OCI-LY7 (cell line): ENCODE data around the gene SRSF2. TPM values are rescaled to one million over a fixed set of nuclear protein-coding genes. Genes with fewer than 3 reads are reported as not detected.

Experiments used
- BruUV-seq: library from RNA; stranded (reverse); fragments of 400-500 nt; replicated peaks from 2 replicates; lab custom pipeline; 2021; lab: Mats Ljungman, UMichigan
- CTCF ChIA-PET: fragments of 300-600 bp; sonication (Branson Sonifier 250); formaldehyde crosslinking; loops from one replicate; lab custom pipeline; 2022; ENCODE audit warnings: antibody characterized with exemption; ENCODE audit not compliant: unreplicated experiment; lab: Charles Lee
- POLR2A ChIA-PET: fragments of 300-600 bp; sonication (Branson Sonifier 250); formaldehyde crosslinking; loops from one replicate; lab custom pipeline; 2022; ENCODE audit warnings: antibody characterized with exemption; lab: Charles Lee
- DNase-seq: peaks from one replicate; pipeline ENCODE4 v3.0.0-alpha.2; 2015; ENCODE audit warnings: low spot score
- H2AFZ ChIP-seq: fragments of 200-600 bp; sonication (generic), shearing (Covaris generic); 2 replicates; pipeline ENCODE4 v1.6.1; 2014; ENCODE audit warnings: mild to moderate bottlenecking, antibody characterized with exemption, low read length, moderate library complexity
- H3K27ac ChIP-seq: fragments of 200-600 bp; sonication (generic); 2 replicates; pipeline ENCODE4 v1.5.1; 2014; ENCODE audit warnings: mixed run types, low read depth, mild to moderate bottlenecking, moderate library complexity, low read length, inconsistent platforms; ENCODE audit not compliant: poor library complexity, severe bottlenecking
- H3K36me3 ChIP-seq: fragments of 200-600 bp; sonication (generic); 2 replicates; pipeline ENCODE4 v1.6.1; 2014; ENCODE audit warnings: mild to moderate bottlenecking, antibody characterized with exemption, low read length, moderate library complexity, mixed read lengths; ENCODE audit not compliant: insufficient read depth
- H3K4me1 ChIP-seq: fragments of 200-600 bp; sonication (generic); 2 replicates; pipeline ENCODE4 v1.5.1; 2014; ENCODE audit warnings: mild to moderate bottlenecking, low read length; ENCODE audit not compliant: insufficient read depth, poor library complexity, severe bottlenecking
- H3K4me2 ChIP-seq: fragments of 200-600 bp; sonication (generic); 2 replicates; pipeline ENCODE4 v1.6.1; 2014; ENCODE audit warnings: mild to moderate bottlenecking, low read length
- H3K4me3 ChIP-seq: fragments of 200-600 bp; sonication (generic); 2 replicates; pipeline ENCODE4 v1.5.1; 2014; ENCODE audit warnings: mild to moderate bottlenecking, low read depth, low read length; ENCODE audit not compliant: poor library complexity, severe bottlenecking
- H3K79me2 ChIP-seq: fragments of 200-600 bp; sonication (generic); 2 replicates; pipeline ENCODE4 v1.6.1; 2016; ENCODE audit warnings: low read depth, mild to moderate bottlenecking, low read length, moderate library complexity, mixed read lengths; ENCODE audit not compliant: insufficient read depth
- H3K9me2 ChIP-seq: fragments of 200-600 bp; sonication (generic); 2 replicates; pipeline ENCODE4 v1.6.1; 2016; ENCODE audit warnings: mild to moderate bottlenecking, low read length, mixed read lengths; ENCODE audit not compliant: insufficient read depth
- H3K9me3 ChIP-seq: fragments of 200-600 bp; sonication (generic); 2 replicates; pipeline ENCODE4 v1.6.1; 2014; ENCODE audit warnings: mild to moderate bottlenecking, mixed run types, low read length, mixed read lengths
- H4K20me1 ChIP-seq: fragments of 200-600 bp; sonication (generic); 2 replicates; pipeline ENCODE4 v1.6.1; 2014; ENCODE audit warnings: mild to moderate bottlenecking, antibody characterized with exemption, low read length, moderate library complexity, mixed read lengths; ENCODE audit not compliant: insufficient read depth
- CTCF ChIP-seq: fragments of 200-600 bp; sonication (generic); conservative IDR thresholded peaks from 2 replicates; pipeline ENCODE4 v1.5.1; 2014; ENCODE audit warnings: mild to moderate bottlenecking, antibody characterized with exemption, low read length, moderate library complexity, mixed read lengths
- EZH2phosphoT487 ChIP-seq: fragments of 200-600 bp; sonication (generic); IDR thresholded peaks from 2 replicates; pipeline ENCODE4 v1.6.1; 2018; ENCODE audit warnings: low read depth, borderline replicate concordance, mild to moderate bottlenecking, mixed run types, antibody characterized with exemption, low read length, moderate library complexity, mixed read lengths
- intact Hi-C: fragments of 100-400 bp; cut with micrococcal nuclease; formaldehyde crosslinking; loops from one replicate; pipeline ENCODE4 v1.10.0; 2022; ENCODE audit not compliant: unreplicated experiment
- total RNA-seq, 2 experiments: library from RNA; depleted of rRNA in 1 of 2; stranded (reverse); fragments of >200 nt in 1 of 2; shearing (Covaris generic) in 1 of 2; gene quantifications; 2 replicates each; pipeline ENCODE4 v1.2.3, GENCODE V29; 2014 to 2022

SRSF2 gene
- total RNA-seq, 2 experiments from 2014 or later = 619 to 2,207 TPM

GRCh38 chr17:76695059-76695831 is 41.9 kb downstream of the SRSF2 start:
- Histone ChIP-seq H3K36me3 (no peaks in the 10 kb centered on the region), H3K27ac (no peak overlapping the region), H3K4me2 (no peak overlapping the region), H4K20me1 (no peaks in the 10 kb centered on the region), H3K4me3 (no peak overlapping the region), H3K79me2 (no peaks in the 10 kb centered on the region), H3K4me1 (peaks cover 14% of the 10 kb centered on the region), H3K9me2 (no peaks in the 10 kb centered on the region), H2AFZ (no peak overlapping the region), H3K9me3 (no peaks in the 10 kb centered on the region)
- POLR2A ChIA-PET = interaction anchor here (0.7 to 1.1 kb wide), 2 partner anchors 19 to 37 kb away, joined by 3 read pairs; no protein-coding TSS in a partner anchor
- DNase-seq = no peak
- BruUV-seq = no TSS peak
- TF ChIP-seq EZH2phosphoT487 (no peak), CTCF (no peak)
- CTCF ChIA-PET = no interaction called here
- intact Hi-C loops = no loop called here

DNA sequence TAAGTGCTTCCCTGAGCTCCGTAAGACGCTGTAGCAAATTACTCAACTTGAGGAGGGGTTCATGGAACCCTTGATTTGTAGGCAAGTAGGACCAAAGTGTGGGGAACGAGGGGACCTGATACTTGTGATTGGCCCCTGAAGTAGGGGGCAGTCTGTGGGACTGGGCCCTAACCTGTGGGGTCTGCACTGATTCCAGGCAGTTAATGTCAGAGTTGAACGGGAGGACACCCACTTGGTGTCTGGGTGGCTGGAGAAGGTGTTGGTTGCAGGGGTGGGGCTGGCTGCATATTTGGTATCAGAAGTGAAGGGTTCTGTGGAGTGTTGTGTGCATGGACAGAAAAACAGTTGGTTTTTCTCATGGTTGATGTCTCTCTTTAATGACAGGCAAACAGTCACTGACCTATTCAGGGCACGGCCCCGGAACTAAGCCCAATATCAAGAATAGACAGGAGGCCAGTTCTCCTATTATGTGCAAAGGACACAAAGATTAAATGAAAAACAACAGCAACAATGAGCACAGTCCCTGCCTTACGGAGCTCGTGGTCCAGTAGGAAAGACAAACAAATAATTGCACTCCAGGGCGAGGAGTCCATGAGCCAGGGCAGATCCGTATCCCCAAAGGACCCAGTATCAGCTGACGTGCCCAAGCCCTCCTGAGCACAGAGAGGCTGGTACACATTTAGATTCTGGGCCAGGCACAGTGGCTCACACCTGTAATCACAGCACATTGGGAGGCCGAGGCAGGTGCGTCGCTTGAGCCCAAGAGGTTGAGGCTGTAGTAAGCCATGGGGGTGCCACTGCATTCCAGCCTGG is 45.5 kb downstream of the SRSF2 start:
- Histone ChIP-seq H3K79me2 (no peaks in the 10 kb centered on the region), H3K9me3 (no peaks in the 10 kb centered on the region), H3K4me3 (no peak overlapping the region), H2AFZ (no peak overlapping the region), H3K4me2 (no peak overlapping the region), H3K27ac (no peak overlapping the region), H4K20me1 (no peaks in the 10 kb centered on the region), H3K36me3 (no peaks in the 10 kb centered on the region), H3K4me1 (peaks cover 1% of the 10 kb centered on the region), H3K9me2 (no peaks in the 10 kb centered on the region)
- BruUV-seq = no TSS peak
- no peak for DNase-seq
- no peak for TF ChIP-seq CTCF
- no peak for TF ChIP-seq EZH2phosphoT487
- POLR2A ChIA-PET = interaction anchor here (0.6 to 1.0 kb wide), 2 partner anchors 12 to 27 kb away, joined by 3 read pairs; no protein-coding TSS in a partner anchor
- intact Hi-C loops = no loop called here
- CTCF ChIA-PET = interaction anchor here (1.0 kb wide), 1 partner anchor 9 kb away, joined by 3 read pairs; no protein-coding TSS in a partner anchor
